H1 (cell line): ENCODE results near the gene TCF4. TPM values are rescaled to one million over a fixed set of nuclear protein-coding genes. Genes with fewer than 3 reads are reported as not detected.

Experiments
- CTCF ChIA-PET: fragments of 300-600 bp; sonication (Branson Sonifier 250); formaldehyde crosslinking; loops from one replicate; lab custom pipeline; 2021; ENCODE audit not compliant: partially characterized antibody; lab: Charles Lee
- POLR2A ChIA-PET: fragments of 300-600 bp; sonication (Branson Sonifier 250); formaldehyde crosslinking; loops from one replicate; lab custom pipeline; 2021; ENCODE audit warnings: inconsistent platforms; ENCODE audit not compliant: partially characterized antibody; lab: Charles Lee
- DNase-seq, 2 experiments: peaks; one replicate each; pipeline versions ENCODE4 v3.0.0 to v3.0.0-alpha.2; 2010 to 2022; ENCODE audit warnings: low spot score in 2 of 2, low read depth in 1 of 2, mixed read lengths in 1 of 2
- FAIRE-seq: peaks from 2 replicates; lab custom pipeline; 2011; peaks lifted over from hg19 to GRCh38; lab: Jason Lieb, UNC
- H2AFZ ChIP-seq: 2 replicates; pipeline ENCODE4 v1.8.1; 2012; ENCODE audit warnings: low read length, inconsistent platforms
- H2AK5ac ChIP-seq: 2 replicates; pipeline ENCODE4 v1.6.1; 2013; ENCODE audit warnings: low read depth, low read length
- H2BK120ac ChIP-seq: replicated peaks from 2 replicates; pipeline ENCODE3; 2013; ENCODE audit warnings: low read depth, low read length, inconsistent platforms
- H2BK12ac ChIP-seq: 2 replicates; pipeline ENCODE4 v1.6.1; 2013; ENCODE audit warnings: low read depth, low read length
- H2BK15ac ChIP-seq: 2 replicates; pipeline ENCODE4 v1.6.1; 2013; ENCODE audit warnings: low read length
- H2BK20ac ChIP-seq: 2 replicates; pipeline ENCODE4 v1.6.1; 2013; ENCODE audit warnings: low read length
- H2BK5ac ChIP-seq: 2 replicates; pipeline ENCODE4 v1.6.1; 2013; ENCODE audit warnings: low read depth, low read length
- H3K14ac ChIP-seq: 2 replicates; pipeline ENCODE4 v1.6.1; 2013; ENCODE audit warnings: inconsistent platforms; ENCODE audit not compliant: insufficient read length
- H3K18ac ChIP-seq: 2 replicates; pipeline ENCODE4 v1.6.1; 2013; ENCODE audit warnings: low read length; ENCODE audit errors: extremely low read depth
- H3K23ac ChIP-seq: 2 replicates; pipeline ENCODE4 v1.6.1; 2013; ENCODE audit warnings: inconsistent platforms; ENCODE audit not compliant: insufficient read length
- H3K23me2 ChIP-seq: 2 replicates; pipeline ENCODE4 v1.6.1; 2013; ENCODE audit warnings: low read depth, low read length
- H3K27ac ChIP-seq: 2 replicates; pipeline ENCODE4 v1.6.1; 2011; ENCODE audit warnings: low read depth, low read length, inconsistent platforms
- H3K27me3 ChIP-seq, 4 experiments: replicated peaks in 1 of 4; 1 replicate in 1 of 4; 2 replicates in 3 of 4; pipeline versions ENCODE4 v1.6.1 to v1.8.1; 2011 to 2013; ENCODE audit warnings: low read length in 3 of 4, mild to moderate bottlenecking in 3 of 4, inconsistent platforms in 2 of 4, mixed read lengths in 2 of 4, moderate library complexity in 1 of 4; ENCODE audit not compliant: control insufficient read depth in 3 of 4, insufficient read depth in 3 of 4; ENCODE audit errors: extremely low read depth in 1 of 4
- H3K36me3 ChIP-seq, 4 experiments: 2 replicates each; pipeline versions ENCODE4 v1.6.1 to v1.8.1; 2011 to 2013; ENCODE audit warnings: mild to moderate bottlenecking in 4 of 4, low read length in 3 of 4, moderate library complexity in 2 of 4, control low read depth in 1 of 4, inconsistent platforms in 1 of 4; ENCODE audit not compliant: insufficient read depth in 4 of 4, control insufficient read depth in 2 of 4
- H3K4ac ChIP-seq: replicated peaks from 2 replicates; pipeline ENCODE3; 2013; ENCODE audit warnings: low read length, low read depth, mixed read lengths, inconsistent platforms; ENCODE audit not compliant: insufficient read length
- H3K4me1 ChIP-seq, 4 experiments: replicated peaks in 1 of 4; 1 replicate in 1 of 4; 2 replicates in 3 of 4; pipeline versions ENCODE4 v1.6.1 to v1.8.1; 2011 to 2013; ENCODE audit warnings: low read length in 3 of 4, inconsistent platforms in 2 of 4, mixed read lengths in 1 of 4; ENCODE audit not compliant: insufficient read depth in 4 of 4, control insufficient read depth in 3 of 4
- H3K4me2 ChIP-seq, 2 experiments: 2 replicates each; pipeline versions ENCODE4 v1.6.1 to v1.8.1; 2011 to 2013; ENCODE audit warnings: low read depth in 2 of 2, low read length in 2 of 2, control low read depth in 1 of 2, inconsistent platforms in 1 of 2, mild to moderate bottlenecking in 1 of 2; ENCODE audit not compliant: insufficient read depth in 1 of 2
- H3K4me3 ChIP-seq, 4 experiments: fragments of 200-600, 300-600 bp in 1 of 4; sonication (generic), shearing (Covaris generic), sonication (Bioruptor Twin) in 1 of 4; 2 replicates each; pipeline versions ENCODE4 v1.5.1 to v1.8.1; 2011 to 2016; ENCODE audit warnings: low read length in 4 of 4, low read depth in 3 of 4, control low read depth in 2 of 4, inconsistent platforms in 2 of 4, mild to moderate bottlenecking in 2 of 4, mixed read lengths in 1 of 4, moderate library complexity in 1 of 4; ENCODE audit not compliant: insufficient read depth in 2 of 4; ENCODE audit errors: extremely low read depth in 1 of 4
- H3K56ac ChIP-seq: replicated peaks from 2 replicates; pipeline ENCODE3; 2013; ENCODE audit warnings: low read depth, mild to moderate bottlenecking, mixed read lengths, low read length, inconsistent platforms; ENCODE audit not compliant: insufficient read length
- H3K79me1 ChIP-seq: 2 replicates; pipeline ENCODE4 v1.6.1; 2013; ENCODE audit warnings: low read depth, low read length, control low read depth
- H3K79me2 ChIP-seq, 2 experiments: 2 replicates each; pipeline versions ENCODE4 v1.6.1 to v1.8.1; 2012 to 2013; ENCODE audit warnings: low read length in 2 of 2, mild to moderate bottlenecking in 2 of 2, inconsistent platforms in 1 of 2; ENCODE audit not compliant: insufficient read depth in 2 of 2, control insufficient read depth in 1 of 2
- H3K9ac ChIP-seq, 4 experiments: replicated peaks in 1 of 4; 1 replicate in 1 of 4; 2 replicates in 3 of 4; pipeline versions ENCODE4 v1.6.1 to v1.8.1; 2011 to 2013; ENCODE audit warnings: low read depth in 3 of 4, low read length in 3 of 4, control low read depth in 2 of 4, mild to moderate bottlenecking in 2 of 4, moderate library complexity in 2 of 4, inconsistent platforms in 1 of 4; ENCODE audit errors: extremely low read depth in 1 of 4
- H3K9me3 ChIP-seq, 2 experiments: 2 replicates each; pipeline versions ENCODE4 v1.6.1 to v1.8.1; 2012 to 2013; ENCODE audit warnings: mild to moderate bottlenecking in 2 of 2, moderate library complexity in 2 of 2, control low read depth in 1 of 2, inconsistent platforms in 1 of 2, low read depth in 1 of 2, low read length in 1 of 2, mixed read lengths in 1 of 2; ENCODE audit not compliant: insufficient read depth in 2 of 2
- H4K20me1 ChIP-seq, 2 experiments: replicated peaks in 1 of 2; 2 replicates each; pipeline versions ENCODE3 to v1.8.1; 2011 to 2013; ENCODE audit warnings: inconsistent platforms in 2 of 2, low read length in 2 of 2, mild to moderate bottlenecking in 1 of 2; ENCODE audit not compliant: insufficient read depth in 2 of 2, control insufficient read depth in 1 of 2
- H4K5ac ChIP-seq: 2 replicates; pipeline ENCODE4 v1.6.1; 2013; ENCODE audit warnings: low read length, low read depth, mixed read lengths, inconsistent platforms; ENCODE audit not compliant: insufficient read length
- H4K8ac ChIP-seq: 2 replicates; pipeline ENCODE4 v1.8.0; 2013; ENCODE audit warnings: mild to moderate bottlenecking, moderate library complexity, low read length, inconsistent platforms; ENCODE audit not compliant: insufficient read depth; ENCODE audit errors: extremely low read depth
- H4K91ac ChIP-seq: replicated peaks from 2 replicates; pipeline ENCODE3; 2013; ENCODE audit warnings: low read length, mixed read lengths, inconsistent platforms; ENCODE audit not compliant: insufficient read length
- CBX8 ChIP-seq: fragments of 300-800, 300-1000 bp; sonication (generic); IDR thresholded peaks from 2 replicates; pipeline ENCODE4 v1.7.1; 2016; ENCODE audit warnings: low read depth, low read length, borderline replicate concordance
- CEBPB ChIP-seq: IDR thresholded peaks from 2 replicates; pipeline ENCODE4 v1.6.1; 2012; ENCODE audit warnings: low read depth, low read length
- CTBP2 ChIP-seq: IDR thresholded peaks from 2 replicates; pipeline ENCODE4 v1.7.0; 2011; ENCODE audit warnings: borderline replicate concordance, mild to moderate bottlenecking, moderate library complexity, mixed read lengths, low read length; ENCODE audit not compliant: insufficient read depth, insufficient read length
- CTCF ChIP-seq, 3 experiments: IDR thresholded peaks; 1 replicate in 2 of 3; 2 replicates in 1 of 3; pipeline versions ENCODE4 v1.5.1 to v1.6.1; 2011; ENCODE audit warnings: low read length in 3 of 3, mild to moderate bottlenecking in 3 of 3, inconsistent platforms in 2 of 3, low read depth in 1 of 3, moderate library complexity in 1 of 3; ENCODE audit not compliant: insufficient read depth in 1 of 3; ENCODE audit errors: control extremely low read depth in 1 of 3
- EZH2 ChIP-seq: fragments of 200-600 bp; sonication (generic); IDR thresholded peaks from 2 replicates; pipeline ENCODE4 v1.7.1; 2012; ENCODE audit warnings: low read depth, mild to moderate bottlenecking, moderate library complexity, low read length, inconsistent platforms; ENCODE audit not compliant: severe bottlenecking
- HDAC2 ChIP-seq, 2 experiments: fragments of 300-600 bp in 1 of 2; sonication (generic) in 1 of 2; IDR thresholded peaks; 2 replicates each; pipeline ENCODE4 v1.6.1; 2011 to 2012; ENCODE audit warnings: low read depth in 2 of 2, low read length in 2 of 2, mild to moderate bottlenecking in 2 of 2, moderate library complexity in 2 of 2, borderline replicate concordance in 1 of 2, inconsistent platforms in 1 of 2
- KDM1A ChIP-seq: fragments of 200-600, 300-600 bp; sonication (generic); IDR thresholded peaks from 2 replicates; pipeline ENCODE4 v1.7.1; 2016; ENCODE audit warnings: mild to moderate bottlenecking, low read length, borderline replicate concordance
- POLR2A ChIP-seq, 2 experiments: IDR thresholded peaks; 1 replicate in 1 of 2; 2 replicates in 1 of 2; pipeline ENCODE4 v1.6.1; 2011; ENCODE audit warnings: low read depth in 2 of 2, low read length in 2 of 2, mild to moderate bottlenecking in 2 of 2; ENCODE audit errors: control extremely low read depth in 1 of 2
- RBBP5 ChIP-seq: IDR thresholded peaks from 2 replicates; pipeline ENCODE4 v1.7.1; 2012; ENCODE audit warnings: low read depth, mild to moderate bottlenecking, inconsistent platforms, low read length, moderate library complexity, borderline replicate concordance
- RNF2 ChIP-seq: fragments of 200-900, 300-1000 bp; sonication (generic); IDR thresholded peaks from 2 replicates; pipeline ENCODE4 v1.7.1; 2016; ENCODE audit warnings: borderline replicate concordance, low read depth, mild to moderate bottlenecking, antibody characterized with exemption, low read length; ENCODE audit not compliant: poor library complexity, severe bottlenecking; ENCODE audit errors: missing control alignments
- ZNF274 ChIP-seq: IDR thresholded peaks from 2 replicates; pipeline ENCODE4 v1.7.0; 2012; ENCODE audit warnings: low read length, borderline replicate concordance; ENCODE audit errors: extremely low read depth
- WGBS, 2 experiments: shearing (Covaris generic) in 1 of 2; methylation state at CpG; one replicate each; pipeline versions ENCODE4 v1.1.6 to v1.1.7; 2013 to 2015; ENCODE audit warnings: low lambda C conversion rate in 2 of 2, mixed read lengths in 2 of 2, inconsistent platforms in 1 of 2, low coverage in 1 of 2, missing lambda C conversion rate in 1 of 2; ENCODE audit not compliant: insufficient replicate concordance in 2 of 2, insufficient coverage in 1 of 2, insufficient read length in 1 of 2; ENCODE audit errors: extremely low coverage in 1 of 2, missing lambda C conversion rate in 1 of 2; 5-methylcytosine and 5-hydroxymethylcytosine counted together
- polyA plus RNA-seq, 7 experiments: library from polyadenylated mRNA; depleted of rRNA in 3 of 7; stranded (reverse) in 5 of 7; unstranded in 2 of 7; fragments of >200 nt in 5 of 7; fragments of 200-250 nt in 2 of 7; gene quantifications; 1 replicate in 5 of 7; 2 replicates in 1 of 7; 4 replicates in 1 of 7; pipeline versions ENCODE4 v1.2.1 to v1.2.3, GENCODE V29; 2011 to 2013; ENCODE audit warnings: missing spikeins in 2 of 7, mixed read lengths in 2 of 7
- total RNA-seq: library from RNA; stranded (reverse); fragmentation: NEBNext Ultra II Directional; extraction: Animal tissue kit (Norgen Biotek cat#: 25700); gene quantifications from 2 replicates; pipeline ENCODE4 v1.2.1, GENCODE V29; 2021

Gene TCF4
- total and polyA plus RNA-seq, 2 of the 8 experiments (the other 6 are each of a cell fraction or from before 2014, with no cell fraction given), result 59.3 to 118 TPM

GRCh38 chr18:55258088-55258487 lies 329.9 kb downstream of the TCF4 start:
- Histone ChIP-seq H3K14ac (no peak overlapping the region), H3K79me2 (no peaks in the 10 kb centered on the region), H4K20me1 (no peaks in the 10 kb centered on the region), H3K9ac (no peak overlapping the region), H3K79me1 (no peaks in the 10 kb centered on the region), H2BK20ac (no peak overlapping the region), H3K9me3 (no peaks in the 10 kb centered on the region), H2AK5ac (no peak overlapping the region), H4K8ac (no peak overlapping the region), H3K18ac (no peak overlapping the region), H2BK15ac (no peak overlapping the region), H2BK5ac (no peak overlapping the region), H3K27ac (no peak overlapping the region), H2BK120ac (no peak overlapping the region), H2AFZ (no peak overlapping the region), H3K27me3 (no peaks in the 10 kb centered on the region), H3K4ac (no peak overlapping the region), H3K23me2 (no peaks in the 10 kb centered on the region), H2BK12ac (no peak overlapping the region), H4K5ac (no peak overlapping the region), H3K36me3 (peaks cover 4 to 48% (median 26%) of the 10 kb centered on the region in 4 experiments), H3K56ac (no peak overlapping the region), H3K23ac (no peak overlapping the region), H4K91ac (no peak overlapping the region), H3K4me2 (no peak overlapping the region), H3K4me1 (no peaks in the 10 kb centered on the region), H3K4me3 (no peak overlapping the region)
- 94% methylated on average over 4 of the region's 4 CpGs; no CpG with 5 or more reads in 1 of the 2 experiments for WGBS, 2 experiments
- DNase-seq (no peak), FAIRE-seq (no peak)
- ChIA-PET CTCF (interaction anchor here (1.0 to 2.7 kb wide), 2 partner anchors 17 to 24 kb away, joined by 3 to 11 read pairs; no protein-coding TSS in a partner anchor), POLR2A (no interaction called here)
- TF ChIP-seq RNF2, result no peak
- TF ChIP-seq CTCF (IDR thresholded peaks at IDR 0.05; ENCODE audit: control extremely low read depth in 1 of 3, insufficient read depth in 1 of 3, low read depth in 1 of 3, low read length in 3 of 3), result no peak
- no peak for TF ChIP-seq CTBP2
- TF ChIP-seq CEBPB, result no peak
- TF ChIP-seq RBBP5, result no peak
- TF ChIP-seq HDAC2 (IDR thresholded peaks at IDR 0.05; ENCODE audit: borderline replicate concordance in 1 of 2, low read depth in 2 of 2, low read length in 2 of 2), result no peak
- no peak for TF ChIP-seq EZH2
- no peak for TF ChIP-seq KDM1A
- TF ChIP-seq POLR2A (IDR thresholded peaks at IDR 0.05; ENCODE audit: control extremely low read depth in 1 of 2, low read depth in 2 of 2, low read length in 2 of 2), result no peak
- TF ChIP-seq ZNF274, result no peak
- TF ChIP-seq CBX8, result no peak
